D341Med (cell line): ENCODE data around the gene MAP3K14.
"Not testable (repeated sequence)": the region's sequence is repeated elsewhere in the genome, so short reads cannot be mapped to it uniquely, and the experiment has no call there.

ENCODE experiments used
- DNase-seq: peaks from one replicate; pipeline ENCODE4 v3.0.0; 2012; ENCODE audit warnings: low spot score

MAP3K14 gene

GRCh38 chr17:45316434-45317110, at the start of gene MAP3K14:
TSS of gene MAP3K14 (minus strand) at chr17:45317020. CDS start at chr17:45290745, 26,275 bp downstream.
- peak; percentile 89 for DNase-seq

- no peak for DNase-seq
Observed at GRCh38 chr17:45366049-45366448, 49.2 kb upstream of the MAP3K14 start.

- DNase-seq: peak; percentile 85
Observed at GRCh38 chr17:45364531-45365390, 47.9 kb upstream of the MAP3K14 start.

- DNase-seq: no peak
Observed at GRCh38 chr17:45363498-45363897, 46.7 kb upstream of the MAP3K14 start.

- DNase-seq: no peak
Observed at GRCh38 chr17:45361976-45362375, 45.2 kb upstream of the MAP3K14 start.

- no peak for DNase-seq
Observed at GRCh38 chr17:45361451-45361850, 44.6 kb upstream of the MAP3K14 start.

GRCh38 chr17:45357364-45357997, 40.7 kb upstream of the MAP3K14 start:
- no peak for DNase-seq

- DNase-seq: no peak
Observed at GRCh38 chr17:45355087-45355486, 38.3 kb upstream of the MAP3K14 start.

- no peak for DNase-seq
Observed at GRCh38 chr17:45353043-45353442, 36.2 kb upstream of the MAP3K14 start.

GRCh38 chr17:45351831-45352230, 35.0 kb upstream of the MAP3K14 start:
- no peak for DNase-seq

- no peak for DNase-seq
Observed at GRCh38 chr17:45347444-45347843, 30.6 kb upstream of the MAP3K14 start.

GRCh38 chr17:45346216-45347015, 29.6 kb upstream of the MAP3K14 start:
- peak; percentile 38 for DNase-seq

- peak; percentile 24 for DNase-seq
Observed at GRCh38 chr17:45345554-45346215, 28.9 kb upstream of the MAP3K14 start.

GRCh38 chr17:45345246-45345553, 28.4 kb upstream of the MAP3K14 start:
- peak; percentile 33 for DNase-seq

GRCh38 chr17:45343967-45344664, 27.3 kb upstream of the MAP3K14 start:
- not testable (repeated sequence) for DNase-seq

GRCh38 chr17:45342871-45343526, 26.2 kb upstream of the MAP3K14 start:
- DNase-seq: no peak

GRCh38 chr17:45342306-45342705, 25.5 kb upstream of the MAP3K14 start:
- DNase-seq: no peak

GRCh38 chr17:45341533-45342158, 24.8 kb upstream of the MAP3K14 start:
- peak; percentile 47 for DNase-seq

GRCh38 chr17:45339646-45340605, 23.1 kb upstream of the MAP3K14 start:
- DNase-seq: peak; percentile 31
